GM18526 (cell line): ENCODE results near the gene UBE4B.

Experiments used
- POLR2A ChIP-seq: IDR thresholded peaks from 3 replicates; pipeline ENCODE4 v1.6.1; 2011; ENCODE audit not compliant: insufficient read length; ENCODE audit errors: extremely low read depth

UBE4B gene

DNA sequence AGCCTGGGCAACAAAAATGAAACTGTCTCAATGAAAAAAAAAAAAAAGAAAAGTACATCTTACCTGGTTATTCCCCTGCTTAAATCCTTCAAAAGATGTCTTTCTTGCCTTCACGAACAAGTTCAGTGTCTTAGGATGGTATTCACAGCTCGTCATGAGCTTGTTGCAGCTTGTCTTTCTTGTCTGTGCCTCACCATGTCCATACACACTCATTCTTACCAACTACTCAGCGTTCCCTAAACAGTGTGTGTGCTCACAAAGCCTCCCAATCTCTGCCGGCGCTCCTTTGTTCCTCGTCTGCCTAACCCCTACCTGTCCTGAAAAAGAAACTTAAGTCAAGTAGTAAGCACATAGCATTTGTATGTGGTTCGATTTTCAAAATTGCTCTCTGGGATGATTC lies 31.1 kb downstream of the UBE4B start:
- TF ChIP-seq POLR2A = no peak

DNA sequence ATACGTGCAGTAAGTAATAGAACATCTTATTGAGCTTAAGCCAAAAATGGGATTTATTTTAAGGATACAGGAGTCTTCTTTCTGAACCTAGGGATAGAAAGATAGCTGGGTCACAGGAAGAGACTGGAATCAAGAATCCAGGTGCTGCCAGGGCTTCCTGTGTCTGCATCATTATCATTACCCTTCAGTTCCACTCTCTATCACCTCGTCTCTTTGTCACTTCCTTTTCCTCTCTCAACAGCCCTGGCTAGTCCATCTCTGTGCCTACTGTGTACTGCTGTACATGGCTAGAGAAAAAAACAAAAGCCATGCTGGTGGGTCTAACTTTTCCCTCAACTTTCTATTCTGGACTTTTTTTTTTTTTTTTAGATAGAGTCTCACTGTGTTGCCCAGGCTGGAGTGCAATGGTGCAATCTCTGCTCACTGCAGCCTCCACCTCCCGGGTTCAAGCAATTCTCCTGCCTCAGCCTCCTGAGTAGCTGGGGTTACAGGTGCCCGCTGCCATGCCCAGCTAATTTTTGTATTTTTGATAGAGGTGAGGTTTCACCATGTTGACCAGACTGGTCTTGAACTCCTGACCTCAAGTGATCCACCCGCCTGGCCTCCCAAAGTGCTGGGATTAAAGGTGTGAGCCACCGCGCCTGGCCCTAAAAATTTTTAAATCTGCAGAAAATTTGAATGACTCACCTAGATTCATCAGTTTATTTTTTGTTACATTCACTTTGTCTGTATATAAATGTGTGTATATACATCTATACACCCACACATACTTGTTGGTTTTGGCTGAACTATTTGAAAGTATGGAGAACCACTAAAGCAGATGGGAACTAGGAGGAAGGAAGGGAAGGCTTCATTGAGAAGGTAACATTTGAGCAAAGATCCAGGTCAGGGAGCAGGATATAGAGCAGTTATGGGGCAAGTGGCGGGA lies 31.9 kb downstream of the UBE4B start:
- TF ChIP-seq POLR2A = no peak

DNA sequence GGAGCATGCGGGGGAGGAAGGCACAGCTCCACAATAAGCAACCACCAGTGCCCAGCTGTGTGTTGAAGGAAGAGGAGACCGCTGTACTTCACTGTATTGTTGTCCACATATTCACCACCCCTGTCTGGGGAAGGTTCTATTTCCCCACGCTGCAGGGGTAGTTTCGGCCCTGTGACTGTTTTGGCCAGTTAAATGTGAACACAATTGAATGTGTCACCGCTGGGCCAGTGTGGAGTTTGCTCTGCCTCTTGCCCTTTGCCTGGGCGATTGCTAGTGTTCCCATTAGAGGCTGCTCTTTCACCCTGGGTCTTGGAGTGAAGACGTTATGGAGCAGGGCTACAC lies 32.6 kb downstream of the UBE4B start:
- TF ChIP-seq POLR2A = no peak

GRCh38 chr1:10065760-10066159 lies 33.0 kb downstream of the UBE4B start:
- TF ChIP-seq POLR2A = no peak

- TF ChIP-seq POLR2A = no peak
Observed at GRCh38 chr1:10068605-10069294, 36.0 kb downstream of the UBE4B start.

DNA sequence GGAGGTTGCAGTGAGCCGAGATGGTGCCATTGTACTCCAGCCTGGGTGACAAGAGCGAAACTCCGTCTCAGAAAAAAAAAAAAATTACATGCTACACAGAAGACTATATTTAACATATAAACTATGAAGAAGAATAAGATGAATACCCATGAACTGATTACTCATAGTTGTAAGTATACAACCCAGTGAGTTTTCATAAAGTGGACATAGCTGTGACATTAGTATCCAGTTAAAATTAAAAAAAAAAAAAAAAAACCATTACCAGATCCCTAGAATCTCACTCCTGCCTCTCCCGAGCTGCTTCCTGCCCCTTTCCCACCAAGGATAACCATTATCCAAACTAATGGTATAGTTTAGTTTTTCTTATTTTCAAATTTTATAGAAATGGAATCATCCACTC lies 37.4 kb downstream of the UBE4B start:
- TF ChIP-seq POLR2A = no peak

DNA sequence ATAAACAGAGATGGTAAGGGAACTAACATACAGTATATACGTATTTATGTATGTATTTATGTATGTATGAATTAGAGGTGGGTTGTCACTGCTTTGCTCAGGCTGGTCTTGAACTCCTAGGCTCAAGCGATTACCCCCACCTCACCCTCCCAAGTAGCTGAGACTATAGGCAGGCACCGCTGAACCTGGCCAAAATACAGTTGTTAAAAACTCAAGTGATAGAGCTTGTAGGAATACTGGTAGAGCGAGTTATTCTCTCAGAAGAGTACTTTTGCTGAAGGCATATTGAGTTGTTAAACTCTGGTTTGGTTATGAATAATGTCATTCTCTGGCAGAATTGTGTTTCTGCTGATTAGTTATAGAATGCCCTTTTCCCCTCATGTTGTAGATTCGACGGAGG lies 38.9 kb downstream of the UBE4B start:
- TF ChIP-seq POLR2A = no peak

DNA sequence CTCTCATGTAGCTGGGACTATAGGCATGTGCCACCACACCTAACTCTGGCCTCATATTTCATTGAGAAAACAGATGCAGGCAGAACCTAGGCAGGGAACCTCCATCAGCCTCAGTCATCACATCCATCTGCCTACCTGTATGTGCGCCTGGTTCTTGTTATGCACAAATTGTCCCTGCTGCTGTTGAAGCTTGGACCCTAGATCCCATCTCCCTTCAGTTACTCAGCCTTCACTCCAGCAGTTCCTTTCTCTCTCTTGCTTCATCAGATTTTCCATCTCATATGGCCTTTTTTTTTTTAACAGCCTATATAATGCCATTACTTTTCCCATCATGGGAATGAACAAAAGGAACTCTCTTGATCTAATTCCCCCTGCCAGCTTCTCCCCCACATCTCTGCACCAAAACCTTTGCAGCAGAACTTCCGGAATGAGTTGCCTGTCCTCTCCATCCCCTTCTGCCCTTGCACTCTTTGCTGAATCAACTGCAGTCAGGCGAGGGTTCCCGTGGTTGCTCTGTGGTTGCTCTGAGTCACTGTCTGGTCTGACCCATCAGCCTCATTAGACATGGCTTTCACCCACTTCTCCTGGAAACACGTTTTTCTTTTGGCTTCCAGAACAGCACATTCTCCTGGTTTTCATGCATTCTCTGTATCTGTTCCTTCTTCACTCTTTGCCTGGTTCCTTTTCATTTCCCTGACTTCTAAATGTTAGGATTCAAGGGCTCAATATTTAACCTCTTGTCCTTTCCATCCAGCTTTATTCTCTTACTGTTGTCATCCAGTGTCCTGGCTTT lies 41.5 kb downstream of the UBE4B start:
- TF ChIP-seq POLR2A = no peak

- TF ChIP-seq POLR2A = no peak
Observed at GRCh38 chr1:10074852-10075730, 42.3 kb downstream of the UBE4B start.

DNA sequence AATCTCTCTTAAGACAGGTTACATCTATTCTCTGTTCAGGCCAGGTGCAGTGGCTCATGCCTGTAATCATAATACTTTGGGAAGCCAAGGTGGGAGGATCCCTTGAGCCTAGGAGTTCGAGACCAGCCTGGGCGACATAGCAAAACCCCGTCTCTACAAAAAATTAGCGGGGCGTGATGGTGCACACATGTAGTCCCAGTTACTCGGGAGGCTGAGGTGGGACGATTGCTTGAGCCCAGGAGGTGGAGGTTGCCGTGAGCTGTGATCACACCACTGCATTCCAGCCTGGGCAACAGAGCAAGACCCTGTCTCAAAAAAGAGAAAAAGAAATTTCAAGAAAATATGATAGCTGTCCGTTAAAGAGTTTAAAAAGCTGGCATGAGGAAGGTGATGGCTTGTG lies 43.0 kb downstream of the UBE4B start:
- TF ChIP-seq POLR2A = no peak

DNA sequence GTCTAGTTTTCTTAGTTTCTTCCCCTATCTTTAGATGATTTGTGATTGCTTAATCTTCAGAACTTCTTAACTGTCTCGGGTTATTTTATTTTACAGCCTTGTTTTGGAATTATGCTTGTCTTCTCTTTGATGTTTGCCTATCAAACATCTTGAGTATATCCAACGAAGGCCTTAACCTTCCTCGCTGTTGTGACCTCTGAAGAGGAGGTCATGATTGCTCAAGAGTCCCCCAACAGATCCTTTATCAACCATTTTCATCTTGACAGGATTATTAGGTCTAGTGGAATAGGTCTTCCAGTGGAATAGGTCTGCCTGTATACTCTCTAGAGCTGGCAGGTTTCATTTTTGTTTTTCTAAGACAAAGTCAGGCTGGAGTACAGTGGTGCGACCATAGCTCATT lies 45.7 kb downstream of the UBE4B start:
- no peak for TF ChIP-seq POLR2A

- no peak for TF ChIP-seq POLR2A
Observed at GRCh38 chr1:10080523-10080922, 47.8 kb downstream of the UBE4B start.

GRCh38 chr1:10082785-10083479 lies 50.2 kb downstream of the UBE4B start:
- TF ChIP-seq POLR2A = no peak

DNA sequence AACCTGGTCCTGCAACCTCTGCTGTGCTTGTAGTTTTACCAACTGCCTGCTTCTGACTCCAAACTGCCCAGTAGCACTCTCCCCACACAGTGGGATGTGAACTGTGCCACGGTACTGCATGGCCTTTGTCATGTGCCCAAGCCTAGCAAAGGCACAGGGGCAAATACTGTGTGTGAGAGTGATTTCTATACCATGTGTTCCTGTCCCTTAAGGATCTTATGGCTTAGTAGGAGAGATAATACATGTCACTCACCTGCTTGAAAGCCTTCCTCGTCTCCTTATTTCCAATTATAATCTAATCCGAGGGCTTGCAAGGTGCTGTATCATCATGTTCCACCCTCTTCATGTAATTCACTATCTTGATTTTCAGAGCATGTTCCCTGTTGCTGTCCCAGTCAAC lies 51.3 kb downstream of the UBE4B start:
- TF ChIP-seq POLR2A = no peak
